SHP77 (cell line): ENCODE measurements around the gene SFXN4.
"Not testable (repeated sequence)": the region's sequence is repeated elsewhere in the genome, so short reads cannot be mapped to it uniquely, and the experiment has no call there.

Source experiments
- DNase-seq, 2 experiments: peaks; one replicate each; lab custom pipeline; 2025; lab: John Stamatoyannopoulos, UW

Gene SFXN4

GRCh38 chr10:119139464-119140067 is 25.9 kb downstream of the SFXN4 start:
- DNase-seq: peak in 1 of 2 experiments; percentile 18

GRCh38 chr10:119138346-119139306 is 26.9 kb downstream of the SFXN4 start:
- no peak for DNase-seq

- DNase-seq: not testable (repeated sequence)
These were observed 27.6 kb downstream of the SFXN4 start for GRCh38 chr10:119137878-119138277.

GRCh38 chr10:119136084-119136483 is 29.4 kb downstream of the SFXN4 start:
- no peak for DNase-seq

- no peak for DNase-seq
These were observed 30.0 kb downstream of the SFXN4 start for GRCh38 chr10:119135513-119135881.

- no peak for DNase-seq
These were observed 31.6 kb downstream of the SFXN4 start for GRCh38 chr10:119133949-119134348.

GRCh38 chr10:119132521-119133345 is 32.8 kb downstream of the SFXN4 start:
- DNase-seq: no peak

- peak in 1 of 2 experiments; percentile 42 for DNase-seq
These were observed 33.8 kb downstream of the SFXN4 start for GRCh38 chr10:119131512-119132240.

- no peak for DNase-seq
These were observed 35.8 kb downstream of the SFXN4 start for GRCh38 chr10:119129721-119130120.

GRCh38 chr10:119125942-119126341 is 39.6 kb downstream of the SFXN4 start:
- no peak for DNase-seq

- no peak for DNase-seq
These were observed 44.6 kb downstream of the SFXN4 start for GRCh38 chr10:119120875-119121274.

- no peak for DNase-seq
These were observed 45.1 kb downstream of the SFXN4 start for GRCh38 chr10:119120413-119120867.

GRCh38 chr10:119119400-119119799 is 46.1 kb downstream of the SFXN4 start:
- no peak for DNase-seq

GRCh38 chr10:119118231-119118630 is 47.3 kb downstream of the SFXN4 start:
- DNase-seq: no peak

- DNase-seq: no peak
These were observed 49.1 kb downstream of the SFXN4 start for GRCh38 chr10:119116326-119116951.

GRCh38 chr10:119115926-119116325 is 49.6 kb downstream of the SFXN4 start:
- DNase-seq: no peak

- DNase-seq: no peak
These were observed 51.5 kb downstream of the SFXN4 start for GRCh38 chr10:119113751-119114732.

GRCh38 chr10:119112056-119112455 is 53.5 kb downstream of the SFXN4 start:
- no peak for DNase-seq

- not testable (repeated sequence) for DNase-seq
These were observed 57.7 kb downstream of the SFXN4 start for GRCh38 chr10:119107771-119108170.

- DNase-seq: not testable (repeated sequence)
These were observed 58.4 kb downstream of the SFXN4 start for GRCh38 chr10:119107106-119107505.
